Stimulated activated CD8-positive, alpha-beta memory T cell treated with anti-CD3 and anti-CD28 coated beads, Interleukin-15, amount 100 ng/mL, for 24 hours (primary cell): ENCODE results near the gene MTO1.
"Not testable (repeated sequence)": the region's sequence is repeated elsewhere in the genome, so short reads cannot be mapped to it uniquely, and the experiment has no call there.

Experiments used
- DNase-seq: peaks from one replicate; pipeline ENCODE4 v3.0.0-alpha.2; 2020; ENCODE audit warnings: low read depth

The MTO1 gene, protein sequence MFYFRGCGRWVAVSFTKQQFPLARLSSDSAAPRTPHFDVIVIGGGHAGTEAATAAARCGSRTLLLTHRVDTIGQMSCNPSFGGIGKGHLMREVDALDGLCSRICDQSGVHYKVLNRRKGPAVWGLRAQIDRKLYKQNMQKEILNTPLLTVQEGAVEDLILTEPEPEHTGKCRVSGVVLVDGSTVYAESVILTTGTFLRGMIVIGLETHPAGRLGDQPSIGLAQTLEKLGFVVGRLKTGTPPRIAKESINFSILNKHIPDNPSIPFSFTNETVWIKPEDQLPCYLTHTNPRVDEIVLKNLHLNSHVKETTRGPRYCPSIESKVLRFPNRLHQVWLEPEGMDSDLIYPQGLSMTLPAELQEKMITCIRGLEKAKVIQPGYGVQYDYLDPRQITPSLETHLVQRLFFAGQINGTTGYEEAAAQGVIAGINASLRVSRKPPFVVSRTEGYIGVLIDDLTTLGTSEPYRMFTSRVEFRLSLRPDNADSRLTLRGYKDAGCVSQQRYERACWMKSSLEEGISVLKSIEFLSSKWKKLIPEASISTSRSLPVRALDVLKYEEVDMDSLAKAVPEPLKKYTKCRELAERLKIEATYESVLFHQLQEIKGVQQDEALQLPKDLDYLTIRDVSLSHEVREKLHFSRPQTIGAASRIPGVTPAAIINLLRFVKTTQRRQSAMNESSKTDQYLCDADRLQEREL

DNA sequence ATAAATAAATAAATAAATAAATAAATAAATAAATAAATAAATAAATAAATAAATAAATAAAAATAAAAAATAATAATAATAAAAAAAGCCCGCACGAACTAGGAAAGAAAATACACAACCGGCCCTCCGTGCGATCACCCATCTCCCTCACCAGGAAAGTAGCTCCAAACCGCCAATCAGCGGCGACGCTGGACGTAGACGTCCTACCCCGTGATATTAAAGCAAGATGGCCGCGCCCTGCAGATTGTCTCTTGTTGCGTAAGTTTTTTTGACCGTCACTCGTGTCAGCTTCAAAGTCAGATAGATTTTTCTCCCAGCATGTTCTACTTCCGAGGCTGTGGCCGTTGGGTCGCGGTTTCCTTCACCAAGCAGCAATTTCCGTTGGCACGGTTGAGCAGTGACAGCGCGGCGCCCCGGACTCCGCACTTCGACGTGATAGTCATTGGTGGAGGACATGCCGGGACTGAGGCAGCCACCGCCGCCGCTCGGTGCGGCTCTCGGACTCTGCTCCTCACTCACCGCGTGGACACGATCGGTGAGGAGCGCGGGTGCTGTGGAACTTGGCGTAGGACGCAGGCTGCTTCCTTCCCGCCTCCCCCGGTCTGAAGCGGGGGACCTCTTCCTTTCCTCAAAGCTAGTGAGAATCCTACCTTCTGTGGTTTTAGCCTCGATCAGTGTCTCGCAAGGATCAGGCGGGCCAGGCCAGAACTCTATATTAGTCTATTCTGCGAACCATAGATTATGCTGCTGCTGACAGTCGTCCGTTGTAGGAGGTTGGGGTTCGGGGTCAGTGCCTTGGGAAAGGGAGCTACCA is at the start of gene MTO1:
TSS of gene MTO1 (plus strand) at position 201 of the 814 bp plus-strand sequence. CDS start at position 319, 118 bp downstream.
- peak; percentile 51 for DNase-seq

DNA sequence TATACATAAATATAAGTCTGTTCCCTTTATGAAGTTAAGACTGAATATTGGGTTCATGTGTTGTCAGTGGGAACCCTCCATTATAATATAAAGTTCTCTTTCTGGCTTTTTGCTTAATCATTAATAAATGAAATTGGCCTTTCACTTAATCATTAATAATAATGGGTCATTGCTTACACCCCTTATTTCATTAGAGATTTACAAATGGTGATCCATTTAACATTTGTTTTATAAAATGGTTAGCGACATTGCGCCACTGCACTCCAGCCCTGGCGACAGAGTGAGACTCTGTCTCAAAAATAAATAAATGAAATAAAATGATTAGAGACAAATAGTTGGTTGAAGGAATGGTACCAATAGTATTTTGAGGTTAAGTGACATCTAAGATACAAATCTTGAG is 48.4 kb upstream of the MTO1 start:
- no peak for DNase-seq

DNA sequence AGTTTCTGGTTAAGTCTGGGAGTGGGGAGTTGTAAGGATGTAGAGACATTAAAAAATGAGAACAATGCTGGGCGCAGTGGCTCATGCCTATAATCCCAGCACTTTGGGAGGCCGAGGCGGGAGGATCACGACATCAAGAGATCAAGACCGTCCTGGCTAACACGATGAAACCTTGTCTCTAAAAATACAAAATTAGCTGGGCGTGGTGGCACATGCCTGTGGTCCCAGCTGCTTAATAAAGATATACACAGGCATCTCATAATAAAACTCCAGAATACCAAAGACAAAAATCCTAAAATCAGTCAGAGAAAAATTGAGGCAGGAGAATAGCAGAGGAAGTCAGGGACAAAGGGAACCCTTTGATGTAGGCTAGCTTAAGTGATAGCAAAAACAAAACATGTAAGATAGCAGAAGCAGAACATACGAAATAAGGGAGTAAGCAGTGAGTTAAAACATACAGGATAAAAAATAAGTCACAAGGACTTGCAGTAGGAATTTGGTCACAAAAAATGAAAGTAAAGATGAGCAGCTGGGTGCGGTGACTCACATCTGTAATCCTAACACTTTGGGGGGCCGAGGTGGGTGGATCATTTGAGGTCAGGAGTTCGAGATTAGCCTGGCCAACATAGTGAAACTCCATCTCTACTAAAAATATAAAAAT is 43.3 kb upstream of the MTO1 start:
- DNase-seq, result no peak

DNA sequence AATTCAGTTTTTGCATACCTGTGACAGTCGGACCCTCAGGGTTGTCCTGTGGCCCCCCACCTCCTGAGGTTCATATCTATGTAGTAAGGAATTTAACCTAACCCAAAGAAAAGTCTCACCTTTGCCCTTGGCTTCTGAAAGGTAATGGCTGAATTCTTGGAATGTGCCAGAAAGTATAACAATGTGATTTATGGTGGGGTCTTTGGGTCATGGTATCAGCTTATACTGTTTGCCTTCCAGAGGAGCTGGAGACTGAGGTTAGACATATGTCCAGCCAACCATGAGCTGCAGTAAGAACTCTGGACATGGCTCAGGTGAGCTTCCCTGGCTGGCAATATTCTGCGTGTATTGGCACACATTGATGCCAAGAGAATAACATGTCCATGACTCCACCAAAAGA is 40.0 kb upstream of the MTO1 start:
- DNase-seq, result no peak

DNA sequence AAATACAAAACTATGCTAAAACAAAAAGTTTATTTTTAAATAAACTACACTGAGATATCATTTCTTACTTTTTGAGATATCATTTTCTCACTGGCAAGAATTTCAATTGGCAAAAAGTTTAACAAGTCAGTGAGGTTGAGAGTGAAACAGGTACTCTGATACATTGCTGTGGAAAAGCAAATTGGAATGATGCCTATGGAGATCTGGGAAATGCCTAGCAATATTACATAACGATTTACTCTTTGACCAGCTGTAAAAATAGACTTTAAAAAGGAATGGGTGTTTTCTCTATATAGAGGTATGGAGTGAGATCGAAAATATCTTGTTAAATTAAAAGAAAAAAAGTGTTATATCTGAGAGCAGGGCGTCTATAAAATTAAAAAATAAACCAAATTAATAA is 26.3 kb upstream of the MTO1 start:
- DNase-seq, result no peak

DNA sequence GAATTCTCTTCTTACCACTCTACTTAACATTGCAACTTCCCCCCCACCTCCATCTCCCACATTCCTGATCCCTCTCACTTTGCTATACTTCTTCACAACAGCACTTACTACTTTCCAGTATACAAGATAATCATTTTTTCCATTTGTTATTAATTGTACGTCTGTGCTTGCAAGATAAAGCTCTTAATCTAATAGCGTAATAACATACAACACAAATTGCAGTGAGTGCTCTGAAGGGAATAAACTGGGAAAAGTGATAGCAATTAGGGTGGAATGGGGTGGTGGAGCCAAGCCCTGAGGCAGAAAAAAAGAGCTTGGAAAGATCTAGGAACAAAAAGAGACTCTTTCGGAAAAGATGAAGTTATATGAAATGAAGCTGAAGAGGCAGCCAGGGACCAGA is 18.0 kb upstream of the MTO1 start:
- DNase-seq, result no peak

DNA sequence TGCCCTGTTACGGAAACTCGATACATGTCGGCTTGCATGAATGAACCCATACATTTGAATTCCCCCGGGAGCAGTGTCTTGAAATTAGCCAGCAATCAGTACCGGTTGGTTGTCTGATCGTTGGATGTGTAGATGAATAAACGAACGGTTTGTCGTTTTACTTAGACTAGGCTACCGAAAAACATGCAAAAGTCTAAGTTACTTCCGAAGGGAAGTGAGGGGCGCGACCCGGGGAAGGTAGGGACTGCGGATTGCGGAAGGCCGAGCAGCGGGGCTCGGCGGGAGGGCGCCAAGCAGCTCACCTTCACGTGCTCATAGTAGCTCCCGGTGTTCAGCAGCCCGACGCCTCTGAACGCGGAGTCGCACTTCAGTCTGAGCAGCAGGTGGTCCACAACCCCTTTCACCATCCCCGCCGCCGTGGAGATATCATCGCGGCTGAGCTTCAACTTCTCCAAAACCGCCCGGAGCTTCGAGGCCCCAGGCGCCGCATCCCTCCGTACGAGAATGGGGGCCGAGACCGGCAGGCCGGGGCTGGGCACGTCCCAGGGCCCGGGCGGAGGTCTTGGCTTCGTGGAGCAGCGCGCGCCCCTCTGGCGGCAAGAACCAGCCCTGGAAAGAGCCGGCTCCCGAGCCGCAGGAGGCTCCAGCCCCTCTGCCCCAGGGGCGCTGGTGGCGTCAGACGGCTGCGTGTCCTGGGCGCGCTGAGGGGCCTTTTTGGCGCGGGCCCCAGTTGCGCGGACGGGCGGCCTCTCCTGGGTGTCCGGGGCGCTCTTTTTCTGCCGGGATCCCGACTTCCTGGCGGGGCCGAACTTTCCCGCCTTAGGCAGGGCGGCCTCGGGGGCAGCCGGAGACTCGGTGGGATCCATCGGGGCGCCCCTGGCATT is 10.1 kb upstream of the MTO1 start:
- peak; percentile 23 for DNase-seq

DNA sequence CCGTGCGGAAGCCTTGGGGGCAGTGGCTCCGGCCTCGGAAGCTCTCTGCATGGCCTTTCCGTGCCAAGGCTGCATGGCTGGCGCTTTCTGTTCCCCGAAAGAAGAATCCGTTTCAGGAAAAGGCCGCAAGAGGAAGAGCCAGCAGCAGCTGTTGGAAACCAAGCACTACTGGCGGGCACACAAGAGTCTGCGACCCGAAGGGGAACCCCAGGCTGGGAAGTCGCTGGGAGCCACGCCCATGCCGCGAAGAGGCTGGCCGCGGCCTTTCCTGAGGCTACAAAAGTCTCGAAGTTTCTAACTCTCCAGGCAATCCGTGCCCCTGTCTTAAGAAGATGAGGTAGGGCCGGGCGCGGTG is 9.5 kb upstream of the MTO1 start, which contains the start of gene CGAS:
TSS of gene CGAS (minus strand) at position 191 of the 355 bp plus-strand sequence. CDS start at position 75, 116 bp downstream.
- DNase-seq, result peak; percentile 40

DNA sequence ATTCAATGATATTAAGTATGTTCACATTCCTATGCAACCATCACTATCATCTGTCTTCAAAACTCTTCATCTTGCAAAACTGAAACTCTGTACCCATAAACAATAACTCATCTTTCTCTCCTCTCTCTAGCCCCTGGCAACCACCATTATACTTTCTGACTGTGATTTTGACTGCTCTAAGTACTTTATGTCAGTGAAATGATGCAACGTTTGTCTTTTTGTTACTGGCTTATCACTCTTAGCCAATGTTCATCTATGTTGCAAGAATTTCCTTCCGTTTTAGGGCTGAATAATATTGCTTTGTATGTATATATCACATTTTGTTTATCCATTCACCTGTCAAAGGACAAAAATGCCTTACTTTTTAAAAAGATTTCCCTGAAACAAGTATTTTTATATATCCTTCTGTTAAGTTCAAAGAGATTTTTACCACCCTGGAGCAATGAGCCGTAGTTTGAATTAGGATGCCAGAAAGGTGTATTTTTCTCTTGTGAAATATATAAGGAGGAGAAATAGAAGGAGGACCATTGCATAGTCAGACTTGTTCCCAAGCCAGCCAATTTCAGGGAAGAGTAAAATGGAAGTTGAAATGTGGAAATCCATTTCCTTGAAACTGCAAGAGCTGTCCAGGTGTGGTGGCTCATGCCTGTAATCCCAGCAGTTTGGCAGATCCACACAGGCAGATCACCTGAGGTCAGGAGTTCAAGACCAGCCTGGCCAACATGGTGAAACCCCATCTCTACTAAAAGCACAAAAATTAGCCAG is 5.5 kb upstream of the MTO1 start:
- DNase-seq, result no peak

DNA sequence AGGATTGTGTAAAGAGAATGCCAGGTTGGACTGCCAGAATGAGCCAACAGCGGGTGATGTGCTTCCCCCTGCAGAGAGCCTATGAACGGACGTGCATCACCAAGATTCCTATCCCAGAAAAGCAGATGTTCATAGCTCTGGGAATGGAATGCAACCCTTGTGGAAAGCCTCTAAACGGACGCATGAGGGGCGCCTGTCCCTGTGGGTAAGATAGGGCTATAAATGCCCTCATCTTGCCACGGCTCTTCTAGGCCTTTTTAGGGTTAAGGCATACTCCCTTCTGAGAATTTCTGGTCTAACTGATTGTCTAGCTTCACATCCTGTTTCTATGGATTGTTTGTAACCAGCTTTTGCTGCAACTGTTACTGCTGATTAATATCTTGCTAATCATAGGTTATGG is 2.1 kb upstream of the MTO1 start:
- DNase-seq, result not testable (repeated sequence)

DNA sequence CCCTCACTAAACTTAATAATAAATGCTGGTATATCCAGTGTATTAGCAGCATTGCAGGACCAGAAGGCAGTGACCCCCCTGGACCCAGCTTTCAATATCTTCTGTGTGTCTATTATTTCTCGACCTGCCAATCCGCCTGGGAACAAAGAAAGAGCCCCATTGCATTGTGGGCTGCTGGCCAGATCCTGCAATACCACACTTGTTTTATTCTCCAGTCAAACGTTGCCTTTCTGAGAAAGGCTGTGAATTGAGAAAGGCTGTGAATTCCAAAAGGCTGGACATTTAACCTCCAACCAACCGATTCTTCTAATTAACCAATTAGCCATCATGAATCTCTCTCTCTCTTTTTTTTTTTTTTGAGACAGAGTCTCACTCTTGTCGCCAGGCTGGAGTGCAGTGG is 1.5 kb upstream of the MTO1 start:
- DNase-seq, result no peak

DNA sequence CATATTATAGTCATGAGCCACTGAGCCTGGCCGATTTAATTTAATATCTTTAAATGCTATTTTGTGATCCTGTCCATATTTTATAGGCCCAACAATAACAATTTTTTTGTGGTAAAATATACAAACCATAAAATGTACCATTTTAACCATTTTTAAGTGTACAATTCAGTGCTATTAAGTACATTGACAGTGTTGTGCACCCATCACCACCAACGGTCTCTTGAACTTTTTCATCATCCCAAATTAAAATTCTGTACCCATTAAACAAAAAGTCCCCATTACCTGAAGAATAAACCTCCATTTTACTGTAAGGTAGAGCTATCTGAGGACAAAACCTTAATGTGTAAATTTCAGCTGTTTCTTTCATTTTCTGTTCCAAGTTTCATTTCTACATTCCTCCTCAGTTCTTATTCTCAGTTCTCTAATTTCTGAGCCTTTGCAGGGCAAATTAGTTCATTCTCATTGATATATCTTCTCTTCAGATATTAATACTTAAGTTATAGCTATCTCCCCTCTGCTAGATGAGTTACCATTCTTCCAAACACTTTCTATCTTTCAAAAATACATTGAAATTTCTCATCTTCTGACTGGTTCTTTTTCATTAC is 10.3 kb downstream of the MTO1 start:
- DNase-seq, result no peak

DNA sequence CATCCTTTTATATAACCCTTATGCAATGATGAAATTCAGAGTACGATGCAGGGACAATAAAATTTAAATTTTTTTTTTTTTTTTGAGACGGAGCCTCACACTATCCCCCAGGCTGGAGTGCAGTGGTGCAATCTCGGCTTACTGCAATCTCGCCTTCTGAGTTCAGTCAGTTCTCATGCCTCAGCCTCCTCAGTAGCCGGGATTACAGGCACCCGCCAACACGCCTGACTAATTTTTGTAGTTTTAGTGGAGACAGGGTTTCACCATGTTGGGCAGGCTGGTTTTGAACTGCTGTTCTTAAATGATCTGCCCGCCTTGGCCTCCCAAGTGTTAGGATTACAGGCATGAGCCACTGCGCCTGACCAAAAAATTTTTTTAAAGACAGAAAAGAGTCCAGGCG is 15.2 kb downstream of the MTO1 start:
- no peak for DNase-seq

DNA sequence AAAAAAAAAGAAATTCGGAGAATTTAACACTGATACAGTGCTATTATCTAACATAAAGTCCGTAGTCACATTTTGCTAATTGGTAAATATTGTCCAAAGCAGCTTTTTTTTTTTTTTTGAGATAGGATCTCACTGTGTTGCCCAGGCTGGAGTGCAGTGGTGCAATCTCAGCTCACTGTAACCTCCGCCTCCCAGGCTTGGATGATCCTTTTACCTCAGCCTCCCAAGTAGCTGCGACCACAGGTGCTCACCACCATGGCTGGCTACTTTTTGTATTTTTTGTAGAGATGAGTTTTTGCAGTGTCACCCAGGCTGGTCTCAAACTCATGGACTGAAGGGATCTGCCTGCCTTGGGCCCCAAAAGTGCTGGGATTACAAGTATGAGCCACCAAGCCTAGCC is 15.9 kb downstream of the MTO1 start:
- DNase-seq, result no peak

DNA sequence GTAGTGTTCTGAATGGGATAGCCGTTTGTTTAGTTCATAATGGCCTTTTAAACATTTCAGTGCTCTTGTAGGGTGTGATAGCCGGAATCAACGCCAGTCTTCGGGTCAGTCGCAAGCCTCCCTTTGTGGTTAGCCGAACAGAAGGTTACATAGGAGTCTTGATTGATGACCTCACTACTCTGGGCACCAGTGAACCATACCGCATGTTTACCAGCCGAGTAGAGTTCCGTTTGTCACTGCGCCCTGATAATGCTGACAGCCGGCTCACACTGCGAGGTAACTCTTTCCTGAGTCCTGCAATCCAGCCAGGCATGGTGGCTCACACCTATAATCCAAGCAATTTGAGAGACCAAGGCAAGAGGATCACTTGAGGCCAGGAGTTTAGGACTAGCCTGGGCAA is 20.4 kb downstream of the MTO1 start:
- DNase-seq, result no peak

DNA sequence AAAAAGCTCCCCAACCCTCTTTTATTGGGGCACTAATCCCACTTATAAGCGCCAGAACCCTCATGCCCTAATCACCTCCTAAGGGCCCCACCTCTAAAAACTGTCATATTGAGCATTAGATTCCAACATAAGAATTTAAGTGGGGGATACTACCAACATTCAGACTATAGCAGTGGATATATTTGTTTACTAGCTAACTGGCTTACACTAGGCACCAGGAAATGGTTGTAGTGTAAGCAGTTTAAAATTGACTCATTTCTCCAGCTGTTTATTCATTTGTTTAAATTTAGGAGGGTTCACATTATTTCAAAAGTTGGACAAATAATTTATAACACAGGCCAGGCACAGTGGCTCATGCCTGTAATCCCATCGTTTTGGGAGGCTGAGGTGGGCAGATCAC is 22.9 kb downstream of the MTO1 start:
- DNase-seq, result no peak

DNA sequence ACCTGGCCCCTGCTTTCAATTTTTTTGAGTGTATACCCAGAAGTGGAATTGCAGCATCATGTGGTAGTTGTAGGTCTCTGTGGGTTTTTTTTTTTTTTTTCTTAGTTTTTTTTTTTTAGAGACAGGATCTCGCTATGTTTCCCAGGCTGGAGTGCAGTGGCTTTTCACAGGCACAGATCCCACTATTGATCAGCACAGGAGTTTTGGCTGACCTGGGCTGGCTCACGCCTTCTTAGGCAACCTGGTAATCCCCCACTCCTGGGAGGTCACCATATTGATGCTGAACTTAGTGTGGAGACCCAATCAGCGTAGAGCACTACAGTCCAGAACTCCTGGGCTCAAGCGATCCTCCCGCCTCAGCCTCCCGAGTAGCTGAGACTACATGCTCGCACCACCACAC is 25.9 kb downstream of the MTO1 start:
- DNase-seq, result no peak

DNA sequence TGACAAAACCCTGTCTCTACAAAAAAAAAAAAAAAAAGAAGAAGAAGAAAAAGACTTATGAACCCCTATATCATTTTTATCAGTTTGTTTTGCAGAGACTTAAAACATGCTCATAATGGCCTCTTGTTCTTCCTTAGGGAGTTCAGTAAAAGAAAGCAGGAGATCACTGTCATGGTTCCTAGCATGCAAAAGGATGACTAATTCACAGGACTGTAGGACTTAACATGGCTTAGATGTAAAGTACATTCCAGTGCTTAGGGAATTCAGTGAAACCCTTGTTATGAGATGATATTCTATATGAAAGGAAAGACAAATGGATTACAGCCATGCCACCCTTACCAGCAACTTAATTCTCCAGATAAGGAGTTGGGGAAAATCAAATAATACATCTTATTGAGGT is 29.8 kb downstream of the MTO1 start:
- DNase-seq, result no peak

DNA sequence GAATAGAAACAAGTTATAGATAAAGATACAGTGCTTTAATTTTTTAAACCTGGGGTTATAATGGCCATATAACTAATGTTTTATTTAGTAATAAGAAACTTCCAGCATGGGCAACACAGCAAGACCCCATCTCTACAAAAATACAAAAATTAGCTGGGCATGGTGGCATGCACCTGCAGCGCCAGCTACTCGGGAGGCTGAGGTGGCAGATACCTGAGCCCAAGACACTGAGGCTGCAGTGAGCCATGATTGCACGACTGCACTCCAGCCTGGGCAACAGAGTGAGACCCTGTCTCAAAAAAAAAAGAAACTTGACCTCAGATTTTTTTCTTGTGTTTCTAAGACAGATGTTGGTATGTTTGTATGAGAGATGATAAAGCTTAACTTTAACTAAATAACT is 36.4 kb downstream of the MTO1 start:
- DNase-seq, result no peak
